HepG2 (cell line): Measurements from ENCODE around the gene CRYZL1.

Experiments
- HBP1 ChIP-seq: IDR thresholded peaks from 2 replicates; pipeline ENCODE4 v1.6.1; 2016; ENCODE audit warnings: low read depth, control low read depth
- KDM6A ChIP-seq: IDR thresholded peaks from 2 replicates; pipeline ENCODE4 v1.6.1; 2016; ENCODE audit warnings: low read depth
- MTA1 ChIP-seq: sonication (generic); formaldehyde crosslinking; IDR thresholded peaks from 2 replicates; pipeline ENCODE4 v1.4.0; 2020; ENCODE audit warnings: missing genetic modification reagents, mild to moderate bottlenecking, borderline replicate concordance
- MYNN ChIP-seq: sonication (generic); formaldehyde crosslinking; IDR thresholded peaks from 2 replicates; pipeline ENCODE4 v1.4.0; 2020; ENCODE audit warnings: mild to moderate bottlenecking, low read depth, missing genetic modification reagents
- POLR2AphosphoS5 ChIP-seq: IDR thresholded peaks from 2 replicates; pipeline ENCODE4 v1.6.1; 2012; ENCODE audit warnings: low read depth, low read length
- ZC3H4 ChIP-seq: sonication (generic); formaldehyde crosslinking; IDR thresholded peaks from 2 replicates; pipeline ENCODE4 v1.4.0; 2020; ENCODE audit warnings: missing genetic modification reagents, borderline replicate concordance

- TF ChIP-seq HBP1 (no peak), MYNN (CRISPR knock-in tag) (no peak), KDM6A (no peak), ZC3H4 (CRISPR knock-in tag) (no peak), MTA1 (CRISPR knock-in tag) (no peak), POLR2AphosphoS5 (no peak)
Measured at GRCh38 chr21:33619726-33620125, 21.8 kb downstream of the CRYZL1 start.
